Measurements from ENCODE around the gene TMEM132D. TPM values are rescaled to one million over a fixed set of nuclear protein-coding genes. Genes with fewer than 3 reads are reported as not detected.

The TMEM132D gene
- total and polyA plus RNA-seq, 2 of the 4 experiments (the other 2 are of a cell fraction) = not detected

GRCh38 chr12:129160282-129160681 is 743.5 kb downstream of the TMEM132D start:
- no peaks in the 10 kb centered on the region for H3K27me3 ChIP-seq (ENCODE audit: control insufficient read depth, insufficient read depth, low read length)
- no peak overlapping the region for H2AK9ac ChIP-seq (replicated peaks; ENCODE audit: low read depth, low read length, poor library complexity)
- in situ Hi-C loops (cut with MboI; ENCODE audit: low sequenced_read_pairs) (no loop called here), intact Hi-C loops (cut with micrococcal nuclease) (no loop called here), dilution Hi-C loops (cut with HindIII; ENCODE audit: low sequenced_read_pairs, unreplicated experiment) (no loop called here)
- H3K4me2 ChIP-seq (ENCODE audit: low read depth, low read length) = no peak overlapping the region
- H3K36me3 ChIP-seq (ENCODE audit: control insufficient read depth, insufficient read depth, low read length) = no peaks in the 10 kb centered on the region
- no peaks in the 10 kb centered on the region for H3K79me1 ChIP-seq (ENCODE audit: low read depth in 1 of 2, low read length in 2 of 2)
- H2BK20ac ChIP-seq (ENCODE audit: low read depth, low read length) = no peak overlapping the region
- H3K4me3 ChIP-seq (ENCODE audit: insufficient read depth, low read depth, low read length) = no peak overlapping the region
- no peaks in the 10 kb centered on the region for H4K20me1 ChIP-seq (ENCODE audit: insufficient read depth, low read length)
- H3K9me3 ChIP-seq (ENCODE audit: control insufficient read depth, insufficient read depth, low read length) = peaks cover 22% of the 10 kb centered on the region
- no peak overlapping the region for H2BK15ac ChIP-seq (ENCODE audit: low read depth, low read length)
- no peak overlapping the region for H4K5ac ChIP-seq (ENCODE audit: low read depth, low read length)
- H3K14ac ChIP-seq (replicated peaks; ENCODE audit: low read depth, low read length) = no peak overlapping the region
- DNase-seq (no peak), ATAC-seq (ENCODE audit: low read depth) (no peak)
- no TSS peak for BruUV-seq (replicated peaks)
- H3K4me1 ChIP-seq (ENCODE audit: control insufficient read depth, insufficient read depth, low read length) = no peaks in the 10 kb centered on the region
- no peak for TF ChIP-seq SMC3 (IDR thresholded peaks at IDR 0.05; ENCODE audit: low read depth, low read length)
- peak; percentile 78 for TF ChIP-seq MAFK (IDR thresholded peaks at IDR 0.05; ENCODE audit: low read depth, low read length)
- H3K4ac ChIP-seq (ENCODE audit: low read depth, low read length) = no peak overlapping the region
- no peaks in the 10 kb centered on the region for H3K9me1 ChIP-seq (ENCODE audit: insufficient read depth, low read length)
- CTCF ChIA-PET = no interaction called here
- H2AK5ac ChIP-seq (ENCODE audit: low read depth, low read length) = no peak overlapping the region
- H4K91ac ChIP-seq (ENCODE audit: insufficient read depth, low read depth, low read length) = no peak overlapping the region
- no peak overlapping the region for H3K27ac ChIP-seq (ENCODE audit: insufficient read depth, low read length)
- no peak overlapping the region for H3K56ac ChIP-seq (ENCODE audit: extremely low read depth, insufficient read depth, low read length)
- no peak overlapping the region for H3K9ac ChIP-seq (ENCODE audit: low read depth, low read length)
- H2BK120ac ChIP-seq (ENCODE audit: low read depth, low read length) = no peak overlapping the region
- no peak overlapping the region for H4K8ac ChIP-seq (ENCODE audit: low read depth in 2 of 2, low read length in 2 of 2)
- H2AFZ ChIP-seq (replicated peaks; ENCODE audit: low read length, poor library complexity) = no peak overlapping the region
- POLR2A ChIA-PET (ENCODE audit: unreplicated experiment) = no interaction called here
- H3K18ac ChIP-seq (ENCODE audit: low read depth, low read length) = no peak overlapping the region
- no peak overlapping the region for H3K23ac ChIP-seq (ENCODE audit: low read depth, low read length)
- no peak overlapping the region for H2BK5ac ChIP-seq (ENCODE audit: low read depth, low read length, poor library complexity, severe bottlenecking)
